ENCODE data around the gene TMEM150A.
"Not testable (repeated sequence)": the region's sequence is repeated elsewhere in the genome, so short reads cannot be mapped to it uniquely, and the experiment has no call there.

Gene TMEM150A

DNA sequence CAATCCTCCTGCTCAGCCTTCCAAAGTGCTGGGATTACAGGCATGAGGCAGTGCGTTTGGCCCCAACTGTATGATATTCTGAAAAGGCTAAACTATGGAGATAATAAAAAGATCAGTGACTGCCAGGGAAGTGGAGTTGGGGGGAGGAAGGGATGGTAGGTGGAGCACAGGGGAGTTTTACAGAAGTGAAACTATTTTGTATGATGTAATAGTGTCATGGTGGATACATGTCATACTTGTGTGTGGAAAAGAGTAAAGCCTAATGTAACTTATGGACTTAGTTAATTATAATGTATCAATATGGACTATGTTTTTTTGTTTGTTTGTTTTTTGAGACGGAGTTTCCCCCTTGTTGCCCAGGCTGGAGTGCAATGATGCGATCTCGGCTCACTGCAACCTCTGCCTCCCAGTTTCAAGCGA is 38.3 kb downstream of the TMEM150A start:
- no peak for DNase-seq

DNA sequence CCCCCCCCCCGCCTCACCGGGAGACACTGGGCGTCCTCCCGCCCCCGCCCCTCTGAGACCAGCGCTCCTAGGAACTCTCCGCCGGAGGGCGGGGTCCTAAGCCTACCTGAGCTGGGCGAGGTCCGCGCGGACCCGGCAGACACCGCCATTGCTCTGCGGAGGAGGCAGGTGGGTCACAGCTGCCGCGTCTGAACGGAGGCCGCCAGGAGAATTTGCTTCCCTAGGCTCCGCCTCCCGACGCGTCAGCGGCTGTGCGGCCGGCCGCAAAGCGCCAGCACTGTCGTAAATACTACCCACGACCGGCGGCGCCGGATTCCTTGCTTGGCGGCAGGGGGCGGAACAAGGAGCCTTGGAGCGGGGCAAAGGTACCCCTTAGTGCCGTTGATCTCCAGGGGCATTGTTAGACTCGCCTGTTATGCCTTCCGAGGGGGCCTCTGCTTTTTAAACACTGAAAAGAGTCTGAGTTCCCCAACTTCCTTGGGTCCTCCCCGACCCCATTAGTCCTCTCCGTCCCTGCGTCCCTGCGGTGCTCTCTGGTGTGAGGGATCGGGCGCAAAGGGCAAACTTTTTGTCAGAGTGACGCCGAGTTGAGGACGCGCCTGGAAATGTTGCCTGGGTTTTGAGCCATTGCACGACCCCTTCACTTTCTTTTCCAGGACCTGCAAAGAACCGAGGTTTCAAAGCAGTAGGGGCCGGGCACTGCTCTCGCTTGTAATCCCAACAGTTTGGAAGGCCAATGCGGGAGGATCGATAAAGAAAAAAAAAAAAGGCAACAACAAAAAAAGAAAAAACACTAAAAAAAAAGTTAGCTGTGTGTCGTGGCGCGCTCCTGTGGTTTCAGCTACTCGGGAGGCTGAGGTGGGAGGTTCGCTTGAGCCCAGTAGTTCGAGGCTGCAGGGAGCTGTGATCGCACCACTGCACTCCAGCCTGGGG is 41.0 kb downstream of the TMEM150A start, which contains the start of gene GGCX:
Gene GGCX (minus strand): TSS at position 214 of the 933 bp plus-strand sequence. CDS start 65 bp downstream, at position 149.
- DNase-seq, result peak; percentile 66

DNA sequence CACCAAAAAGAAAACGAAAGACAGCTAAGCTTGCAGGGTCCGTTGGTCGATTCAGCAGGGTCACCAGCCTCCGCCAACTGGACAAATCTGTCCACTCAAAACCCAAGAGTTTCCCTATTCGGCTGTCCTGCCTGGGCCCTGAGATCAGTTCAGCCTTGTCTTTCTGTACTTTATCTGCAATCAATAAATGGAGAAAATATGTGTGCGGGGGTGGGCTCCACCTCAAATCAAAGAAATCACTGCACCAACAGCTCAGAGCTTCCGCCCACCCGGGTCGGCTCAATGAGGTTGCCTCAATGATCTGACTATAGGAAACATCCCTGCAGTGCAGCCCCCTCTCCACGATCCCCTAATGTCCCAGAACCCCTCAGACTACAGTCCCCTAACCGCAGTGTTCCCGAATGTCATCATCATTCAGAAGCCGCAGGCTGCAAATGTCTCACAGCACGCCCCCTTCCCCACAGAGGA is 41.7 kb downstream of the TMEM150A start:
- DNase-seq, result no peak

DNA sequence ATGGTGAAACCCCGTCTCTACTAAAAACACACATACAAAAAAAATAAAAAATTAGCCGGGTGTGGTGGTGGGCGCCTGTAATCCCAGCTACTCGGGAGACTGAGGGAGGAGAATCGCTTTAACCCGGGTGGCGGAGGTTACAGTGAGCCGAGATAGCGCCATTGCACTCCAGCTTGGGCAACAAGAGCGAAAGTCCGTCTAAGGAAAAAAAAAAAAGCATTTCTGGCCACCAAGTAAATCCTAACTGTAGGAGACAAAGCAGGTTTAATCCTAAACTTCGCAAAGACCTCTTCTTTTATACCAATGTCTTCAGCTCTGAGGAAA is 42.1 kb downstream of the TMEM150A start:
- DNase-seq, result not testable (repeated sequence)

DNA sequence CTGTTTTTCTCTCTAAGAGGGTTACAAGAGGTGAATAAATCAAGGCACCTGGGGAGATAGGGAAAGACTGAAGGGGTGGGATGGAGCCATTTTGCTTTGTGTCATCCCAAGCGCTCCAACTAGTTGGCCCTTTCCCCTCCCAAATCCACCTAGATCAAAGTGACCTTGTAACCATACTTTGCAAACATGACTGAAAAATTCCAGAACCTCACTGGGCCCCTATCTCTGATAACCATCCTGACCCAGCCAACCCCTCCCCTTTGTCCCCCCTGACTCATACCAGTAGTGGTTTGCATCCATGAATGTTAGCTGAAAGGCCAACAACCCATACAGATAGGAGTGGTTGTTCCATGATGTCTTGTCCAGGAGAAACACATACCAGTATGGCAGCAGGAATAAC is 44.3 kb downstream of the TMEM150A start:
- no peak for DNase-seq

DNA sequence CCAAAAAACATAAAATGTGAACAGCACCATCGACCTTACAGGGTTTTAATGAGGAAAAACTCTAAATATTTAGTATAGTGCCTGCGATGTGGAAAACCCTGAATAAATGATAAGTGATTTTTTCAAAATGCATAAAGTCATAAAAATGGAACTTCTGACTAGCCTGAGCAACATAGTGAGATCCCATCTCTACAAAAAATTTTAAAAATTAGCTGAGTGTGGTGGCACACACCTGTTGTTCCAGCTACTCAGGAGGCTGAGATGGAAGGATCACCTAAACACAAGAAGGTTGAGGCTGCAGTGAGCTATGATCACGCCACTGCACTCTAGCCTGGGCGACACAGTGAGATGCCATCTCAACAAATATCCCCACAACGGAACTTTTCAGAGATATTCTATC is 45.4 kb downstream of the TMEM150A start:
- DNase-seq, result no peak

DNA sequence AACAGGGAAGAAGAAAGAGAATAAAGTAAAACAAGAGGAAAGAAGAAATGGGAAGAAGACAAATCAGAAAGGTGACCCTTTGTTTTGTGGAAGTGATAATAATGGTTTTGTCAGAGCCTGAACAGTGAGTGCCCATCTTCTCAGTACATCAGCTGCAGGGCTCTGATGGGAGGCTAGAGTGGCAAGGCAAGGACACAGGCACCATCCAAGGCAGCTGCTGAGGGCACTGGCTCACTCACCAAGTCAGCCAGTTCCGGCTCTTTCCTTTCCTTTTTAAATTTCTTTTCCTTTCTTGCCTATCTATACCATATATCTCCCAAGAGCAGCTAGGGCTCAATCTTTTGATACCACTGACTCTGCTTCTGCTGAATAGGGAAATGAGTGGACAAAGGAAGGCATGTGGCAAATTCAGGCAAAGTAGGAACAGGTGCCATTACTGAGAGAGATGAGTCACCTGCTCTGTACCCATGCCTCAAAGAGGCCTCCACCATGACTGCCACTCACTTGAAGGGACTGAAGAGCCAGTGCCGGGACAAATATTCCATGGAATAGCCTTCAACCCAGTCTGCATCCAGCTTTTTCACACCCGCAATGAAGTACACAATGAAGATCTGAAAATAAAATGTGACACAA is 47.4 kb downstream of the TMEM150A start:
- no peak for DNase-seq

DNA sequence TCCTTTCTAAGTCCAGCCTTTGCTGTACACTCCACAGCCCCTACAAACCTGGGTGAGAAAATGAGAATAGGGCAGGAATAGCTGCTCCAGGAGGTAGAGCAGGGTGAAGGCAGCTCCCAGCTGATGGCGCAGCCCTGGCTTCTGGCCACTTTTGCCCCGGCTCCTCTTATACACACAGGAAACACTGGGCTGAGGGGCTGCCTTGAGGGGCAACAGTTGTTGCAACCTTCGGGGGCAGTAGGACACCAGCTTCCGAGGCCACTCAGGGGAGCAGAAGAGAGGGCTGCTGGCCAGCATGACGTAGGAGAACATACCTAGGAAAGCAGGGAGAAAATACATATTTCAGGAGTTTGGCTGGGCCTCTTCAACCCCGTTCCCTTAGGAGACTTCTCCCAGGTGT is 49.3 kb downstream of the TMEM150A start:
- DNase-seq, result no peak

DNA sequence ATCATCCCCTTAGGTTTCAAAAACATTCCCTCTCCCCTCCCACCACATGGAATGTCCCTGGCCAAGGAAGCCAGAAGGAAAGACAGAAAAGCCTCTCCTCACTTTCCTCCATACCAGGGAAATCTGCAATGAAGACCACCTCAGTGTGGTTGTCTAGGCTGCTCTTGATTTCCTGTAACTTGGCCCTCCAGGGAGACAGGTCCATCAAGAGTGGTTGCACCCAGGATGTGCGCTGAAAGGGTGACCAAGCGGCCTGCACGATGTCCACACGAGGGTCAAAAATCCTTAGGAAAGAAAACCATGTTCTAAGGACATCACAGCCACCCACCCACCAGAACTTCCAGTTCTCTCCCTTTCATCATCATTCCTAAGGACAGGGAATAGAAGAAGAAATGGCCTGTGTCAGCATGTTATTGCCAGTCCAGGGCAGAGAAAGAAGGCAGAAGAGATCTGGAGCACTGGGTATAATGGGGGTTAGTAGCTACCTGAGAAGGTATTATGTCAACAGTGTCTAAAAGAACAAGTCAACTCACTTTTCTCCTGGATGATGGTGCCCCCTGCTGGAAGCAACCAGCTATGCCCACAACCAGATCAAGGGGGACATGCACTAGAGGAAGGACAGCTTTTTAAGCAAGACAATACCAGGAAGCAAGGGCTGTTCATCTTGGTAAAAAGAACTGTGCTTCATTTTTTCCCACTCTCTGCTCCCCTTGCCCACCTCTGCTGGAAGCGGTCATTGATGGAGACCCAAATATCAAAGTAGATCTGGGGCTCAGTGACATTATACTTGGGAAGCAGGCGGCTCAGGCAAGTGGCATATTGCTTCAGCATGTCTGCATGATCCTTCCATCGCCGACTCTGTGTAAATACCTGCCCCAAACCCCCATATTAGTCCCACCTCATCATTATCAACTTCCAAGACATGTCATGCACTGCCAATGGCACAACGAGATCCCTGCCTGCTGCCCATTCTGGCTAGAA is 50.5 kb downstream of the TMEM150A start:
- DNase-seq, result no peak

DNA sequence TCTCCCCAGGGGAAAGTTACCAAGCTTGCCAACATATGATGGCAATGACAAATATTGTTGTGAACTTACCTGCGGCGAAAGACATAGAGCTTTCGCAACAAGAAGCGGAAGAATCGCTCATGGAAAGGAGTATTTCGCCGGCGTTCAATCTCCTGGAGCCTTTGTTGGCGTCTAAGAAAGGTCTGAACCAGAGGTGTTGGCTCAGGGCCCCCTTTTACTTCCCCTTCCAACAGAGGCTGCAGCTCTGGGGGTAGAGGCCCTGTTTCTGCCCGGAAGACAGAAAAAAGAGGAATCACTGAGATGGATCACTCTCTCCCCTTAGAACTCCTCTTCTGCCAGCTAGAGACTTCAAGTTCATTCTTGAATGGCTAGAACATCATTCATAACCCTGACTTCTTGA is 52.0 kb downstream of the TMEM150A start:
- DNase-seq, result no peak

DNA sequence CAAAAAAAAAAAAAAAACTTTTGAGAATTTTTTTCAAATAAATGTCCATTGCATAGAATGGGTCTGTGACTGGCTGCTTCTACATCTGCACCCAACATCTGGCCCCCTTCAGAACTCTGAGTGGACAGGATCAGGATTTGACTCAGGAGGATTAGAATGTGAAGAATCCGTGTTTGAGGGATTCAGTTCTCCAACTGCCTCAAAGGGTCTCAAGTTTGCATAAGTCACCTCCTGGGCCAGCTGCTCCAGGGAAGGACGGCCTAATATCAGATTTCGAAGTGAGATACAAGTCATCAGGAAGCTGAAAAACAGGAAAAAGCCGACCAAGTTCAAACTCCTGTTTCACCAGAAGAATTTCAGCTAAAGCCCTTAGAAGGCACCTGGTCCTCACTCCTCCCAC is 52.7 kb downstream of the TMEM150A start:
- DNase-seq, result peak; percentile 61

DNA sequence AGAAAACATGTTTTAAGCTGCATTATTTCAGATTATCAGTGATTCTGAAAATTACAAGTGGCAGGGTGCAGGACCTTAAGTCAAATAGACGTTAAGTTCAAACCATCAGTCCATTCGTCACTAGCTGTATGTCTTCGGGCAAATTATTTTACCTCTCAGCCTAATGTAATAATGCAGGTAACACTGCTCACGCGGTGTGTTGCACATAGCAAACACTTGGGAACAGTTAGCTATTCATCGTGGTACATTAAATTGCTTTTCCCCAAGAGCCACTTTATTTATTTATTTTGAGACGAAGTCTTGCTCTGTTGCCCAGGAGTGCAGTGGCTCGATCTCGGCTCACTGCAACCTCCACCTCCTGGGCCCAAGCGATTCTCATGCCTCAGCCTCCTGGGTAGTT is 53.4 kb downstream of the TMEM150A start:
- DNase-seq, result no peak

DNA sequence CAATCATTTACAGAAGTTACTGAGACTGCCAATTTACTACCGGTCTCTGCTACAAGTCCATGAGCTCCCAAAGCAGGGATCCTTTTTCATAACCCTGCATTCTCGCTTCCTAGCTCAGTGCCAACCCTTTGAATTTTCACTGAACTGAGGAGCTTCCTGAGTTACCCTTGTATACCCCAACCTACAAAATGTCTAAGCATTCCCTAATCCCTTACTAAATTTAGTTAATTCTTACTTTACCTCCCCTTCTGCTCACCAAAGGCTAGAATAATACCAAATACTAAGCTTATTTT is 53.9 kb downstream of the TMEM150A start:
- DNase-seq, result no peak
